GM19455 (cell line): ENCODE measurements around the gene DGKE.
A peak's percentile ranks its signal among the peaks of the same experiment; 100 is the strongest.

Experiments
- ATAC-seq: cut with Tn5 transposase; IDR thresholded peaks from one replicate; pipeline ENCODE4 v1.9.1; 2021; ENCODE audit not compliant: unreplicated experiment

DGKE gene

GRCh38 chr17:56833809-56834379 is at the start of gene DGKE, which contains the start of gene C17orf67:
Gene DGKE, plus strand, starts transcription at chr17:56834151. Its CDS starts 645 bp downstream, at chr17:56834796.
Gene C17orf67, minus strand, starts transcription at chr17:56833920. Its CDS starts 18,110 bp downstream, at chr17:56815810.
- peak; percentile 63 for ATAC-seq

GRCh38 chr17:56785405-56785804 is 48.5 kb upstream of the DGKE start:
- ATAC-seq, result no peak

DNA sequence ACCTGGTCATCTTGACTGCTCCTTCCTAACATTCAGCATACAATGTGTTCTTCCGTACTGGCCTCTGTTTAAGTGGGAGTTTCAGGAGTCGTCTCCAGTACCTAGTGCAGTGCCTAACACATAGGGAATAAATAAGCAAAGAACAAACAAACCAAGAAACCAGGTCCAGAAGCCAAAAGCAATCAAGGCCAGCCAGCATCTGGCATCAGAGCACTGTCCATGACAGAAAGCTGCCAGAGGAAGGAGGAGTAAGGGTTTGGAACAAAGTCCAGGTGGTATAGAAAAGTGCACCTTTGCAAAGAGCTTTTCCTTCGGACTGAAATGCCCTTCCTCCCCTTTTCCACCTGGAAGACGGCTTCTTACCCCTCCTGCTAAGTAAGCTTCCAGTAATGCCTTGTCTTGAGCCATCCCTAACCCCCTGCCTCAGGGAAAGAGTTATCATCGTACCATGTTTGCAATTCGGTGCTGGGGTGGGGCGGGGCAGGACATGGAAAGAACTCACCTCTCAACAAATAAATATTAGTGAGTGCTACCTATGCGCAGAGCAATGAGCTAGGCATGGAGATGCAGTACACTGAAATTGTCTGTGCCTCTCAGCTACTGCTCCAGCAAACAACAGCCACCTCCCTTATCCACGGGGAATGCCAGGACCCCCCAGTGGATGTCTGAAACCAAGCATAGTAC is 47.8 kb upstream of the DGKE start:
- ATAC-seq, result no peak

GRCh38 chr17:56786989-56787482 is 46.9 kb upstream of the DGKE start:
- peak; percentile 75 for ATAC-seq

- ATAC-seq, result no peak
Measured at GRCh38 chr17:56792267-56792666, 41.7 kb upstream of the DGKE start.

- ATAC-seq, result no peak
Measured at GRCh38 chr17:56793531-56793930, 40.4 kb upstream of the DGKE start.

DNA sequence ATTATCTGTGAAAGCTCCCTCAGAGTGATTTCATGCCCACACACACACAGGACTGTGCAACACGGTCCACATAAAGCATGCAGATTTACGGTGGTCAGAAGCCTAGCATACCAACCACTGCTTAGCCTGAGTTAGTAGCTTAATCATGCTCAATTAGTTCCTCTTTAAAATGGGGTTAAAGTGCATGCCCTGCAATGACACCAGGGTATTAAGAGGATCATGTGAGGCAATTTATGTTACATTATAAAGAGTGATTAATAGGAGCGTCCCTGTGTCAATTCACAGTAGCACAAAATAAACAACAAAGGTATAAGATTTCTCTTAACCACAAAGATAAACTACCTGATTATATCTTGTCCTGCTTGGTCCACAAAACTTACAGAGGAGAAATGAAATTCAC is 40.0 kb upstream of the DGKE start:
- ATAC-seq, result no peak

DNA sequence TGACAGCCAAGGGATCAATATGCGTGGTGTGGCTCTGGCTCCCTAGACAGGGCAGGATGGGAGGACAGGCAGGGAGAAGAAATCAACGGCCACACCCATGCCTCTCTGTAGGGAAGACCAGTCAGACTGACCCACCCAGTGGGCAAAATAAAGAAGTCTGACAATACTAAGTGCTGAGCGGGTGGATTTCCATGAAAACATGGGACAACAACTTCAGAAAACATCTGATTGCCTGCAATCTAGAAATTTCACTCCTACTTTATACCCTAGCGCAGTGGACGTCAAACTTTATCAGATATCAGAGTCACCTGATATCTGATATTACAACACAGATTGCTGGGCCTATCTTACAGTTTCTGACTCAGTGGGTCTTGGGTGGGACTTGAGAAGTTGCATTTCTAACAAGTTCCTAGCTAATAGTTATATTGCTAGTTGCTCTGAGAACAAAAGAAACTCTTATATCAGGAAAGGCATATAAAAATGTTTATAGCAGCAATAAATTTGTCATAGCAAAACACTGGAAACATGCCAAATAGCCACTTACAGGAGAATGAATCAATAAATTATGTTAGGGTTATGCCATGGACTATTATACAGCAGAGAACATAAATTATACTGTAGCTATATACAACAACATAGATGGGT is 38.6 kb upstream of the DGKE start:
- no peak for ATAC-seq

- ATAC-seq, result no peak
Measured at GRCh38 chr17:56796536-56796935, 37.4 kb upstream of the DGKE start.

DNA sequence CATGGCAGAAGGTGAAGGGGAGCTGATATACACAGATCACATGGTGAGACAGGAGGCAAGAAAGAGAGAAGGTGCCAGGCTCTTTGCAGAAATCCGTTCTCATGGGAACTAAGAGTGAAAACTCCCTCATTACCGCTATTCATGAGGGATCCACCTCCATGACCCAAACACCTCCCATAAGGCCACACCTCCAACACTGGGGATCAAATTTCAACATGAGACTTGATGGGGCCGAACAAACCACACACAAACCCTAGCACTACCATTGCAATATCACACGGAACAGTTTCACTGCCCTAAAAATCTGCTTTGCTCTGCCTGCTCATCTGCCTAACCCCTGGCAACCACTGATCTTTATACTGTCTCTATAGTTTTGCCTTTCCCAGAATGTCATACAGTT is 35.0 kb upstream of the DGKE start:
- no peak for ATAC-seq

DNA sequence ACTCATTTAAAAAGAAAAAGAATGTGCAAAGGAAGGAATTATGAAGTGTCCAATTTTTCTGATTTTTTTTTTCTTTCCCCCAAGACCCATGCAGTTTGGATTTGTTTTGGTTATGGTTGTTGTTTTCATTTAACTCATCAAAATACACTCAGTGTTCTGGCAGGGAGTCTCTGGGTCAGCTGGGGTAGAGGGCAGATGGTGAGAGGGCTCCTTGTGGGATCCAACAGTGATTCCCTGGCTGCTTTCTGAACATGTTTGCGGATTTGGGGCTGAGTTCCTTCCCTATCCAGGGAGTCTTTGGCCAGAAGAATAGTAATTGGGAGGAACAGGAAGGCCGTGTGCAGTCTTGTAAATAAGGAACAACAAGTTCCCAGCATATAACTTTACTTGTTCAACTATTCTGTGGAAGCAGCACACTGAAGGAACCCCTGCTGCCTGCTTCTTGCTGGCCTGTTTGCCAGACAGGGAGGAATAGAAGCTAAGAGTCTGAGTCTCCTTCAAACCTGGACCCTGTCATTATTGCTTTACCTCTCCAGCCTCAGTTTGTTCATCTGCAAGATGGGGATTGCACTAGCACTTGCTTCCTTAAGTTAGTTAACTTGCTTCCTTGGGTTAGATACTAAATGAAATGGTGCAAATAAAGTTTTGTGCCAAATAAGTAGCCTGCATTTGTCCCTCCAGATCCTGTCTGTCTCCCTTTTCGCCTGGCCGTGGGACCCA is 32.3 kb upstream of the DGKE start:
- no peak for ATAC-seq

DNA sequence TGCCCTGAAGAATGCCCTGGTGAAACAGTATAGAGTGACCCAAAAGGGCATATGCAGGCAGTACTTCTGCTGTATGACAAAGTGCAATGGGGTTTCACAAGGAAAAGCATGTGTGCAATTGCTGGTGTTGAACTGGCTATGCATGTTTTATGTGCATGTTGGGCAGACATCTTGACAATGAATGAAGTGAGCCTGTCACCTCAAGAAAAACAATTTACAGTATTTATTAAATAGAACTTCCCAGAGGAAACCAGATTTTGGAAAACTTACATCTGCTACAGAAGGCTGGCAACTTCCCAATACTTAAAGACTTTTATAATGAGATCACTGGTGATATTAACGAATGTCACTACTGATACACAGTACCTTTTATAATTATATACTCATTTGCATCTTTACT is 30.9 kb upstream of the DGKE start:
- ATAC-seq, result no peak

- no peak for ATAC-seq
Measured at GRCh38 chr17:56804454-56804853, 29.5 kb upstream of the DGKE start.

DNA sequence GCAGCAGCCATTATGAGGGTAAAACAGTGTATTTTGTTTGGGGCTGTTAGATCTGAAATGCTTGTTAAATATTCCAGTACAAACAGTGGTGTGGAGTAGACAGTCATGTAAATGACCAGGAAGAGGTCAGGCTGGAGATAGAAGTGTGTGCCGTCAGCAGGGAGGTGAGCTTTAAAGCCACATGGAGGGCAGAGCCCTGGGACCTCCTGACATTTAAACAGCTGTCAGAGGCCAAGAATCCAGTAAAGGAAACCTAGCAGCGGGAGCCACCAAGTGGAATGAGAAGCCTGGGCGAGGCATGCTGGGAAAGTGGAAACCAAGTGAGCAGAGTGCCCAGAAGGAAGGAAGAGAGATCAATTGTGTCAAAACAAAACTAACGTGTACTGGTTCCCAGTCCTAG is 27.0 kb upstream of the DGKE start:
- ATAC-seq, result no peak

- ATAC-seq, result no peak
Measured at GRCh38 chr17:56807723-56808122, 26.2 kb upstream of the DGKE start.

GRCh38 chr17:56808503-56808902 is 25.4 kb upstream of the DGKE start:
- no peak for ATAC-seq

- no peak for ATAC-seq
Measured at GRCh38 chr17:56809106-56809819, 24.7 kb upstream of the DGKE start.

GRCh38 chr17:56809820-56810179 is 24.2 kb upstream of the DGKE start:
- no peak for ATAC-seq

DNA sequence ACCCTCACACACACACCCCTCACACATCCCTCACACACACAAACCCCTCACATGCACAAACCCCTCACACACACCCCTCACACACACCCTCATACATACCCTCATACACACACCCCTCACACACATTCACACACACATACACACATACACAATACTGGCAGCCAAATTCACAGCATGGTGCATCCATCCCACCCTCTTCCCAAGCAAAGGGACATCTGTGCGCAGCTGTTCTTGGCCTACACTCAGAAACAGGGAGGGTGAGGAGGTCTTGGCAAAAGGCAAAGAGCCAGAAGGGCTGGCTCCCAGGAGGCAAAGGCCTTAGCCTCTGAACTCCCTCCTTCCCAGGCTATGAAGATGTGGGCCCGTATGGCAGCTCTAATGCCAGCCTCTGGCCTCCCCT is 23.6 kb upstream of the DGKE start:
- ATAC-seq, result no peak

- no peak for ATAC-seq
Measured at GRCh38 chr17:56810891-56811775, 22.8 kb upstream of the DGKE start.
